Sigmoid colon (tissue), 4 donors: Measurements from ENCODE around the gene MYBBP1A.

Experiments
- CTCF ChIP-seq, 4 experiments: fragments of 450-650 bp in 3 of 4; fragments of 200-600 bp in 1 of 4; IDR thresholded peaks; one replicate each; pipeline ENCODE4 v1.5.1; 2016 to 2019; ENCODE audit warnings: antibody characterized with exemption in 4 of 4, mild to moderate bottlenecking in 3 of 4, moderate library complexity in 2 of 4
- POLR2A ChIP-seq, 2 donors: fragments of 450-650 bp; IDR thresholded peaks; one replicate each; pipeline ENCODE4 v1.6.1; 2016; ENCODE audit warnings: antibody characterized with exemption in 2 of 2, mild to moderate bottlenecking in 2 of 2, moderate library complexity in 2 of 2
- POLR2AphosphoS5 ChIP-seq, 4 donors: sonication (generic); formaldehyde crosslinking; IDR thresholded peaks; one replicate each; pipeline ENCODE4 v1.6.1; 2017; ENCODE audit warnings: antibody characterized with exemption in 4 of 4

GRCh38 chr17:4604111-4604644, 49.0 kb upstream of the MYBBP1A start:
- no peak for TF ChIP-seq POLR2AphosphoS5 (IDR thresholded peaks at IDR 0.05)
- no peak for TF ChIP-seq CTCF (IDR thresholded peaks at IDR 0.05)
- no peak for TF ChIP-seq POLR2A (IDR thresholded peaks at IDR 0.05)
